AG04450 (cell line): ENCODE results near the gene TEC. TPM values are rescaled to one million over a fixed set of nuclear protein-coding genes. Genes with fewer than 3 reads are reported as not detected.
"Not testable (repeated sequence)": the region's sequence is repeated elsewhere in the genome, so short reads cannot be mapped to it uniquely, and the experiment has no call there.

Source experiments
- CTCF ChIA-PET: fragments of 300-600, 350-600 bp; formaldehyde crosslinking; extraction: SDS; loops from one replicate; lab custom pipeline; 2022; ENCODE audit warnings: antibody characterized with exemption, inconsistent platforms; lab: Charles Lee
- POLR2A ChIA-PET: fragments of 350-600 bp; formaldehyde crosslinking; extraction: SDS; loops from one replicate; lab custom pipeline; 2021; ENCODE audit warnings: antibody characterized with exemption, inconsistent platforms; lab: Yijun Ruan, JAX
- DNase-seq: peaks from one replicate; pipeline ENCODE4 v3.0.0-alpha.2; 2011; ENCODE audit warnings: low read depth, low spot score
- H3K27ac ChIP-seq: one replicate; pipeline ENCODE4 v1.5.1; 2012; ENCODE audit warnings: low read depth, low read length, control low read depth
- H3K27me3 ChIP-seq: one replicate; pipeline ENCODE4 v1.6.0; 2012; ENCODE audit warnings: low read length; ENCODE audit not compliant: control insufficient read depth, insufficient read depth
- H3K4me3 ChIP-seq: 2 replicates; pipeline ENCODE4 v1.5.1; 2011; ENCODE audit warnings: mild to moderate bottlenecking, low read depth, low read length, control low read depth
- H3K9me3 ChIP-seq: 2 replicates; pipeline ENCODE4 v1.5.1; 2012; ENCODE audit warnings: low read length; ENCODE audit not compliant: control insufficient read depth, insufficient read depth
- polyA minus RNA-seq: library from RNA; depleted of rRNA, polyadenylated mRNA; stranded (reverse); fragments of >200 nt; gene quantifications from 2 replicates; pipeline ENCODE4 v1.2.3, GENCODE V29; 2011; rRNA and poly(A)+ RNA removed
- polyA plus RNA-seq: library from polyadenylated mRNA; depleted of rRNA; stranded (reverse); fragments of >200 nt; gene quantifications from 2 replicates; pipeline ENCODE4 v1.2.3, GENCODE V29; 2011; rRNA removed
- TF ChIP-seq, protein P1 (sequence below): IDR thresholded peaks from 2 replicates; pipeline ENCODE4 v1.5.1; 2011; ENCODE audit warnings: low read depth, low read length, control low read depth, inconsistent platforms

The TEC gene
- polyA plus RNA-seq = 0.17 and 0.21 TPM in 2 replicates
- 0.35 and 0.60 TPM in 2 replicates for polyA minus RNA-seq

DNA sequence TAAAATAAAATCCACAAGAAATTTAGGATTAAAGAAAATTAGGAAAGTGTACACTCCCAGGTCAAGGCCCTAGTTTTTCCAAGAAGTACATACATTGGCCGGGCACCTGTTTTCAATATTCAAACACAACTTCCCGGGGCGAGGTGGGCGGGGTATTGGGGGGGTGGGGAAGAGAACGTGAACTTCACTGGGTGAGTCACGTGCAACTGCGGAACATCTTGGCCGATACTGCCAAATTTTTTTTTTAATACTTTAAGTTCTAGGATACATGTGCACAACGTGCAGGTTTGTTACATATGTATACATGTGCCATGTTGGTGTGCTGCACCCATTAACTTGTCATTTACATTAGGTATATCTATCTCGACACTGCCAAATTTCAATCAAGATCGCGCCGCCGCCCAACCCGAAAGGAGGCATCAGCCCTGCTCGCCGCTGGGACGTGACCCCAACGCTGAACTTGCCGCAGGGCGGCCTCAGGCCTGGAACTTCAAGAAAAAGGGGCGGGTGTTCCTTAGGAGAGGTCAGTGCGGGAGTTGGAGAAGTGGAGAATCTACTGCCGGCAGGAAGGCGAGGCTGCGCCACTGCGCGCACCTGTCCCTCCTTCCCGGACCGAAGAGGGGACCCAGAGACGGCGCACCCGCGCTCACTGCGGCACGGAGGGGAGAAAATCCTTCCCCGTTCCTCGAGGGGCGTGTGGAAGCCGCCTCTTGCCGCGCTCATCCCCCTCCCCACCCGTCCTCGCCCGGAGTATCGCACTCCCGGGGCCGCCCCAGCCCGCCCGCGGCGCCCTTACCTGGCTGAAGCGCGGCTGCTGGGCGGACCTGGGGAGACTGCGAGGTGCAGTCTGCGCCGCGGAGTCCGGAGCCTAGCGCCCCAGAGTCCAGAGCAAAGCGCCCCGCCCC, at the start of gene TEC:
TSS of gene TEC (minus strand) at position 883 of the 905 bp plus-strand sequence. CDS start 41,224 bp downstream, outside the sequence.
- ChIA-PET POLR2A (no interaction called here), CTCF (no interaction called here)
- no peak for DNase-seq
- H3K27ac ChIP-seq = no peak within 1 kb of the TSS
- TF ChIP-seq, protein P1, sequence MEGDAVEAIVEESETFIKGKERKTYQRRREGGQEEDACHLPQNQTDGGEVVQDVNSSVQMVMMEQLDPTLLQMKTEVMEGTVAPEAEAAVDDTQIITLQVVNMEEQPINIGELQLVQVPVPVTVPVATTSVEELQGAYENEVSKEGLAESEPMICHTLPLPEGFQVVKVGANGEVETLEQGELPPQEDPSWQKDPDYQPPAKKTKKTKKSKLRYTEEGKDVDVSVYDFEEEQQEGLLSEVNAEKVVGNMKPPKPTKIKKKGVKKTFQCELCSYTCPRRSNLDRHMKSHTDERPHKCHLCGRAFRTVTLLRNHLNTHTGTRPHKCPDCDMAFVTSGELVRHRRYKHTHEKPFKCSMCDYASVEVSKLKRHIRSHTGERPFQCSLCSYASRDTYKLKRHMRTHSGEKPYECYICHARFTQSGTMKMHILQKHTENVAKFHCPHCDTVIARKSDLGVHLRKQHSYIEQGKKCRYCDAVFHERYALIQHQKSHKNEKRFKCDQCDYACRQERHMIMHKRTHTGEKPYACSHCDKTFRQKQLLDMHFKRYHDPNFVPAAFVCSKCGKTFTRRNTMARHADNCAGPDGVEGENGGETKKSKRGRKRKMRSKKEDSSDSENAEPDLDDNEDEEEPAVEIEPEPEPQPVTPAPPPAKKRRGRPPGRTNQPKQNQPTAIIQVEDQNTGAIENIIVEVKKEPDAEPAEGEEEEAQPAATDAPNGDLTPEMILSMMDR = no peak
- H3K27me3 ChIP-seq = peaks cover 6% of the 10 kb centered on the region
- H3K4me3 ChIP-seq = peak within 1 kb of the TSS; percentile 66
- no peaks in the 10 kb centered on the region; the same call in 1 of the 2 replicates for H3K9me3 ChIP-seq

DNA sequence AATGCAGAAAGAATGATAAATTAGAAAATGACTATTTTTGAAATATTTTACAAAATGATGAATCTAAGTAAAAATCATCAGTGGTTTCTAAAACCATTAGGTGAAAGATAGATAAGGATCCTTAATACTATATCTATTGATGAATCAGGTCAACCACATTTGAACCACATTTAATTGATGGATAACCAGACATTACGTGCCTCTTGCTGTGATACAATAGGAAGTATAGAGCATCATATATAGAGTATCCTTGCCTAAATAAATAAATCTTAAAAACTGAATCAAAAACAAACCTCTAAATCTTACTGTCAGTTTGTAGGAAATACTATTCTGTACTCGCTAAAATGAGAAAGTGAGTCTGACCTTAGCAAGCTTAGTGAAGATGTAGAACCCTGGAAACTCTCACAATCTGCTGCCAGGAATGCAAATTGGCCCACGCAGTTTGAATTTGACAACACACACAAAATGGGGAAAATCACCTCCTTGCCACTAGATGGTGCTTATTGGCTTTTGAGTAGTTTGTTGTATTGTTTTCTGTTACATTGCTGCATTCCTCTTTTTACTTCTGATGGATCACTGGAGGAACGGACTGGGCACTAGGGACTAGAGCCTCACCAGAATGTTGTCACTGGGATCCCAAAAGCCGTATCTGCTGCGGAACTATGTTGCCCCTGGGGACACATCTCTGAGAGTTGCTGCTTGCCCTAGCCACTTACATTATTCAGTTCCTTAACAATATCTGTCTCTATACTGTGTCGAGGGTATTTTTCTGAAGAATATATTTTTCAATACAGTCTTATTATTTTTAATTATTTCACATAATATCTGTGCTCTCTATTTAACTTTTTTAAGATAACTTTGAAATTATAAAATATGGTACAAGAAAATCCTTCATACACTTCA, 46.3 kb upstream of the TEC start:
- ChIA-PET POLR2A (no interaction called here), CTCF (interaction anchor here (0.6 to 1.9 kb wide), 13 partner anchors 8 to 230 kb away, joined by 3 to 12 read pairs (median 4); no protein-coding TSS in a partner anchor)
- Histone ChIP-seq H3K4me3 (no peak overlapping the region), H3K27ac (no peak overlapping the region), H3K9me3 (no peaks in the 10 kb centered on the region), H3K27me3 (no peaks in the 10 kb centered on the region)
- peak; percentile 39 for DNase-seq
- TF ChIP-seq, protein P1 = peak; percentile 78

DNA sequence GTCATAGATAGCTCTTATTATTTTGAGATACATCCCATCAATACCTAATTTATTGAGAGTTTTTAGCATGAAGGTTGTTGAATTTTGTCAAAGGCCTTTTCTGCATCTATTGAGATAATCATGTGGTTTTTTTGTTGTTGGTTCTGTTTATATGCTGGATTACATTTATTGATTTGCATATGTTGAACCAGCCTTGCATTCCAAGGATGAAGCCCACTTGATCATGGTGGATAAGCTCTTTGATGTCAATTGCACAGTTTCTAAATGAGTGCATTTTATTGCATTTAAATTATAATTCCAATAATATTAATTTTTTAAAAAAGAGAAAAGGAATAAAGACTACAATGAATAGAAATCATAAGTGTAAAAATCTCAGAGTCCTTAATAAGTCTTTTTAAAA, 45.1 kb upstream of the TEC start:
- DNase-seq, H3K27ac ChIP-seq, H3K27me3 ChIP-seq, H3K4me3 ChIP-seq, H3K9me3 ChIP-seq, POLR2A ChIA-PET: not testable (repeated sequence)
- CTCF ChIA-PET = interaction anchor here (1.7 to 1.9 kb wide), 2 partner anchors 230 to 232 kb away, joined by 8 to 10 read pairs; no protein-coding TSS in a partner anchor

DNA sequence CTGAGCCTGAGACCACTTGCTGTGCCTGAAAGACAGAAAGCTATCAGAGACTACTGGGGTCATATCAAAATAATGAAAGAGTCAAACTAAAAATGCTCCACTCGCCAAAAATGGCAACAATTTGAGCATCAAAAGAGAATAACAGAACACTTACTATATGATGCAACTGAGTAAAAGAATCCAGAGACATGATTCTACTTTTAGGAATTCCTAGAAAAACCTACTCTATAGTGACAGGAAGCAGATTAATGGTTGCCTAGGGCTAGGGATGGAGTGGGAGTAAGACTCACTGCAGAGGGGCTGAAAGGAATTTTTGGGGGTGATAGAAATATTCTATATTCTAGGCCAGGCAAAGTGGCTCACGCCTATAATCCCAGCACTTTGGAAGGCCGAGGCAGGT, 42.3 kb upstream of the TEC start:
- Histone ChIP-seq H3K4me3 (no peak overlapping the region), H3K9me3 (no peaks in the 10 kb centered on the region), H3K27ac (no peak overlapping the region), H3K27me3 (no peaks in the 10 kb centered on the region)
- ChIA-PET POLR2A (no interaction called here), CTCF (no interaction called here)
- DNase-seq = no peak
- TF ChIP-seq, protein P1 = no peak

DNA sequence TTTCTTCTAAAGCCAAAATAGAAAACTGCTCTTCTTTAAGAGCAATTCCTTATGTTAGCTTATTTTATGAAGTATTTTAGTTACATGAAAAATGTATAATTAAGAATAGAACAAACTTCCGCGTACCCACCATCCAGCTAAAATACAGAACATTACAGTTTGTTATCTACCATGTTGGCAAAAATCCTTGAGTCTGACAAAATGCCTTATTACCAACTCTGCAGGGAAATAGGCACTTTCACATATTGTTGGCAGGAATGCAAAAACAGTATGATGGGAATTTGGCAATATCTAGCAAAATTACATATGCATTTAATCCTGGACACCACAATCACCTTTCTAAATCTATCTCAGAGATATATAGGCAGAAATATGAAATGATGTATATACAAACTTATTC, 39.3 kb upstream of the TEC start:
- Histone ChIP-seq H3K27ac (no peak overlapping the region), H3K9me3 (no peaks in the 10 kb centered on the region), H3K4me3 (no peak overlapping the region), H3K27me3 (no peaks in the 10 kb centered on the region)
- POLR2A ChIA-PET = no interaction called here
- TF ChIP-seq, protein P1 = no peak
- DNase-seq = no peak
- CTCF ChIA-PET = no interaction called here
